Psoas muscle (tissue), 8 donors: ENCODE data around the gene CEBPG. TPM values are rescaled to one million over a fixed set of nuclear protein-coding genes. Genes with fewer than 3 reads are reported as not detected.

Experiments
- ATAC-seq, 4 donors: fragments of 200-7000 bp; cut with Tn5 transposase; one replicate each; pipeline ENCODE4 v1.9.1; 2020; ENCODE audit warnings: moderate library complexity in 3 of 4, mild to moderate bottlenecking in 2 of 4
- DNase-seq, 2 donors: peaks; one replicate each; pipeline ENCODE4 v3.0.0-alpha.2; 2020
- H3K27ac ChIP-seq: fragments of 200-600 bp; one replicate; pipeline ENCODE4 v1.8.0; 2022
- H3K27me3 ChIP-seq, 3 donors: fragments of 200-600 bp in 1 of 3; one replicate each; pipeline versions ENCODE4 v1.6.1 to v1.8.0; 2013 to 2022; ENCODE audit warnings: low read length in 2 of 3, mild to moderate bottlenecking in 2 of 3, moderate library complexity in 1 of 3; ENCODE audit not compliant: insufficient read depth in 3 of 3
- H3K36me3 ChIP-seq, 2 donors: fragments of 200-600 bp in 1 of 2; one replicate each; pipeline versions ENCODE4 v1.6.1 to v1.8.0; 2013 to 2022; ENCODE audit warnings: low read depth in 1 of 2, mild to moderate bottlenecking in 1 of 2, moderate library complexity in 1 of 2; ENCODE audit not compliant: insufficient read depth in 1 of 2
- H3K4me1 ChIP-seq: fragments of 200-600 bp; one replicate; pipeline ENCODE4 v1.8.0; 2022
- H3K4me3 ChIP-seq: fragments of 200-600 bp; one replicate; pipeline ENCODE4 v1.8.0; 2022; ENCODE audit warnings: mild to moderate bottlenecking
- H3K9me3 ChIP-seq: fragments of 200-600 bp; one replicate; pipeline ENCODE4 v1.8.0; 2022
- WGBS, 3 donors: extraction: QIAGEN DNeasy Blood & Tissue Kit; methylation state at CpG; one replicate each; pipeline versions ENCODE4 v1.1.6 to v1.1.7; 2013; 5-methylcytosine and 5-hydroxymethylcytosine counted together
- intact Hi-C, 2 donors: fragments of 100-400 bp; cut with DNase I; formaldehyde crosslinking; loops; one replicate each; pipeline versions ENCODE4 v1.11.0 to v1.14.2; 2022
- polyA plus RNA-seq, 3 donors: library from polyadenylated mRNA; stranded (reverse); fragments of 200-250 nt; gene quantifications; one replicate each; pipeline ENCODE4 v1.2.3, GENCODE V29; 2013
- total RNA-seq, 4 donors: library from RNA; stranded (reverse); fragmentation: NEBNext Ultra II Directional in 2 of 4; extraction: Animal tissue kit (Norgen Biotek cat#: 25700) in 2 of 4; gene quantifications; one replicate each; pipeline versions ENCODE4 v1.2.1 to v1.2.4, GENCODE V29; 2021 to 2023
- TF ChIP-seq, protein P1 (sequence below): fragments of 200-600 bp; IDR thresholded peaks from one replicate; pipeline ENCODE4 v1.8.0; 2022; ENCODE audit warnings: antibody characterized with exemption
- donor health status: healthy with polysubstance abuse.
- donor health status: DM: no; HTN: no; CAD: no; lungs with moderate emphysema.
- donor health status: Bipolar disorder and iron deficiency.
- donor health status: healthy.
- donor health status: DM: yes; HTN: yes; CAD: no.
- donor health status: DM: no; HTN: no; CAD: no.
- donor health status: DM: no; HTN: no; CAD: no.
- donor health status: DM: yes; HTN: yes; CAD: no.

The CEBPG gene
- total and polyA plus RNA-seq, 7 donors = 29.9 to 95.7 (median 50.1) TPM

DNA sequence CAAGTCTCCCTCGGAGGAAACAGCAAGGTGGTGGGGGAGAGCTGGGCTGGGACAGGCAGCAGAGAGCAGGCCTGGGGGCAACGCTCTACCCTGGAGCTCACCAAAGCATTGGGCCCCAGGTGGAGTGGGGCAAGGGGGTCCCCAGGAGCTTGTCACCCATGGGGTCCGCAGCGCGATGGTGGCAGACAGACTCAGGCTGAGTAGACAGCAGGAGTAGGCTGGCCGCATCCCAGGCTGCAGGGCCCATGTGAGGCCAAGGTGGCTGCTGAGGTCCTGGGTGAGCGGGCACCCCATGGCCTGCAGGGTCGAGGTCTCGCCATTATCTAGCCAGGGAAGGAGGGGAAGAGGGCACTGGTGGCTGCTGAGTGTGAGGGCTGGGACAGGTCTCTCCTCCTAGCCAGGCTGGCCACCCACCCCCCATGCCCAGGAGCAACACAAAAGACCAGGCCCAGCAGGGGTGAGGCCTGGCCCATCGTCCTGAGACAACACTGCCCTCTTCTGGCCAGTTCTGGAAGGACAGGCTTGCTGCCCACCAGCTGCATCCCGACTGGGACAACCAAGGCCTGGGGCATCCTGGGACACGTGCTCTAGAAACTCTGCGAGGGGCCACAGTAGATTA, 33.1 kb downstream of the CEBPG start:
- 57 to 67% (median 64%) methylated on average over 9 to 13 of the region's 13 CpGs for WGBS, 3 donors
- peak; percentile 71 to 89 (median 85) for ATAC-seq
- Histone ChIP-seq H3K27me3 (no peaks in the 10 kb centered on the region), H3K36me3 (peaks cover 0 to 13% of the 10 kb centered on the region in 2 donors), H3K27ac (no peak overlapping the region), H3K4me3 (no peak overlapping the region), H3K9me3 (no peaks in the 10 kb centered on the region), H3K4me1 (peaks cover 3% of the 10 kb centered on the region)
- intact Hi-C loops = loop anchor here (1.0 to 5.0 kb wide), 4 partner anchors 165 to 259 kb away; no protein-coding TSS in a partner anchor
- DNase-seq = peak; percentile 68 to 88
- TF ChIP-seq, protein P1, sequence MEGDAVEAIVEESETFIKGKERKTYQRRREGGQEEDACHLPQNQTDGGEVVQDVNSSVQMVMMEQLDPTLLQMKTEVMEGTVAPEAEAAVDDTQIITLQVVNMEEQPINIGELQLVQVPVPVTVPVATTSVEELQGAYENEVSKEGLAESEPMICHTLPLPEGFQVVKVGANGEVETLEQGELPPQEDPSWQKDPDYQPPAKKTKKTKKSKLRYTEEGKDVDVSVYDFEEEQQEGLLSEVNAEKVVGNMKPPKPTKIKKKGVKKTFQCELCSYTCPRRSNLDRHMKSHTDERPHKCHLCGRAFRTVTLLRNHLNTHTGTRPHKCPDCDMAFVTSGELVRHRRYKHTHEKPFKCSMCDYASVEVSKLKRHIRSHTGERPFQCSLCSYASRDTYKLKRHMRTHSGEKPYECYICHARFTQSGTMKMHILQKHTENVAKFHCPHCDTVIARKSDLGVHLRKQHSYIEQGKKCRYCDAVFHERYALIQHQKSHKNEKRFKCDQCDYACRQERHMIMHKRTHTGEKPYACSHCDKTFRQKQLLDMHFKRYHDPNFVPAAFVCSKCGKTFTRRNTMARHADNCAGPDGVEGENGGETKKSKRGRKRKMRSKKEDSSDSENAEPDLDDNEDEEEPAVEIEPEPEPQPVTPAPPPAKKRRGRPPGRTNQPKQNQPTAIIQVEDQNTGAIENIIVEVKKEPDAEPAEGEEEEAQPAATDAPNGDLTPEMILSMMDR = peak; percentile 98

DNA sequence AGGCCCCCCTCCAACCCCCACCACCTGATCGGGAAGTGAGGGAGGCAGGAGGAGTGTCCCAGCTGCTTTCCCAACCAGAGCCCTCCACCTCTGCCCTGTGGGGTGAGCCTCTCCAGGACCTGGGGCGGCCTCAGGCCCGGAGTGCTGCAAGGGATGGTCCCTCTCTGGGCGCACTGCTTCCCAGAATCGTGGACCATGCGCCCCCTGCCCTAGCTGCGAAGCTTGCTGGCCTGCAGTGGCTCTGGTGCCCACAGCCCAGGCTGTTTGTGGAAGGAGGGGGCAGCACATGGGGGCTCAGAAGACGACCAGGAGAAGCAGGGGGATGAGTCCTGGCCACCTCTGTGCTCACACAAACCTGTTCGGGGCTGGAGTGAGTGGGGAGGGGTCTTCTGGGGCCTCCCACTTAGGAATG, 33.6 kb downstream of the CEBPG start:
- intact Hi-C loops = loop anchor here (1.0 to 5.0 kb wide), 3 partner anchors 172 to 260 kb away; no protein-coding TSS in a partner anchor
- 51 to 56% (median 56%) methylated on average over 9 of the region's 9 CpGs for WGBS, 3 donors
- no peaks in the 10 kb centered on the region for H3K9me3 ChIP-seq
- no peak overlapping the region for H3K27ac ChIP-seq
- H3K4me1 ChIP-seq = peaks cover 3% of the 10 kb centered on the region
- H3K4me3 ChIP-seq = no peak overlapping the region
- no peaks in the 10 kb centered on the region for H3K27me3 ChIP-seq
- DNase-seq (peak in 1 of 2 donors; percentile 41), ATAC-seq (peak in 2 of 4 donors; percentile 14 to 28)
- TF ChIP-seq, protein P1 = no peak
- H3K36me3 ChIP-seq = peaks cover 0 to 16% of the 10 kb centered on the region in 2 donors

DNA sequence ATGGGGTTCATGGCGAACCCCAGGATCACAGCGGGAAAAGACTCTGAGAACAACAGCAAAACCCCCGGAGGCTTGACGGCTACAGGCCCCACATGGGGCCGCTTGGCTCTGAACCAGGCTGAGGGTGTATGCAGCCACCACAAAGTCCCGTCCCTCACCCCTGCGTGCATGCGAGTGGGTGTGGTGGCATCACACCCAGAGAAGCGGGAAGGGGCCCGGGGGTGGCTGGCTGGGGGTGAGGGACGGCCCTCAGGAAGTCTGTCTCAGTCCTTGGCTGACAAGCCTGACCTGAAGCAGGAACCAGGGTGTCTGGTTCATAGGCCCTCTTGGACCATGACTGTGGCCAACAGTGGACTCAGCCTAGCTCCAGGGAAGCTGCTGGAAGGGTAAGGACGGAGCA, 34.2 kb downstream of the CEBPG start:
- peaks cover 3% of the 10 kb centered on the region for H3K4me1 ChIP-seq
- peaks cover 0 to 16% of the 10 kb centered on the region in 2 donors for H3K36me3 ChIP-seq
- no peak overlapping the region for H3K4me3 ChIP-seq
- intact Hi-C loops = loop anchor here (1.0 to 5.0 kb wide), 3 partner anchors 172 to 260 kb away; no protein-coding TSS in a partner anchor
- no peak overlapping the region for H3K27ac ChIP-seq
- no peaks in the 10 kb centered on the region for H3K9me3 ChIP-seq
- H3K27me3 ChIP-seq = no peaks in the 10 kb centered on the region
- TF ChIP-seq, protein P1 = no peak
- 84 to 89% (median 89%) methylated on average over 12 of the region's 12 CpGs for WGBS, 3 donors
- no peak for ATAC-seq
- DNase-seq = peak in 1 of 2 donors; percentile 45

DNA sequence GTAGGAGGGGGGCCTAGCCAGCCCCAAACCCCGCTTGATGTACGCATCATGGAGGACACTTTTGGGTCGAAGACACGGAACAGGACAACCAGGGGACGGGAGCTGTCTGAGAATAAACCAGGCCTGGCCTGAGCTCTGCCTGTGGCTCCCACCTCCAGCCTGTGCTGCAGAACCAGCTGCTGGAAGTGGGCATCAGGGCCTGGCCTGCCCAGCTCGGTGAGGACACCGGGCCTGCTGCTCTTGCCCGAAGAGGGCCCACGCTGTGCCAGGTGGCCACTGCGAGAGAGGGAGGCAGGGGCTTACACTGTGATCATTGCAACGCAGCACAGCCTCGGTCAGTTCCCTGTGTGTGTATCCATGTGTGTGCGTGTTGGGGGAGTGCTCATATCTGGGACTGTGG, 34.6 kb downstream of the CEBPG start:
- Histone ChIP-seq H3K4me3 (no peak overlapping the region), H3K4me1 (peaks cover 3% of the 10 kb centered on the region), H3K36me3 (peaks cover 0 to 16% of the 10 kb centered on the region in 2 donors), H3K27ac (no peak overlapping the region), H3K9me3 (no peaks in the 10 kb centered on the region), H3K27me3 (no peaks in the 10 kb centered on the region)
- TF ChIP-seq, protein P1 = no peak
- DNase-seq (peak in 1 of 2 donors; percentile 34), ATAC-seq (no peak)
- 84 to 86% (median 86%) methylated on average over 13 of the region's 13 CpGs for whole genome bisulfite sequencing, 3 donors
- intact Hi-C loops = loop anchor here in 1 of 2 donors (5.0 kb wide), 1 partner anchor 261 kb away; no protein-coding TSS in a partner anchor
